Nephron progenitor cell (in vitro differentiated cells): ENCODE results near the gene ALX4.

Experiments
- DNase-seq: peaks from one replicate; pipeline ENCODE4 v3.0.0; 2021
- H3K27ac Mint-ChIP-seq: 2 replicates; pipeline ENCODE4 v1.8.0; 2021; ENCODE audit warnings: mild to moderate bottlenecking, moderate library complexity, mixed read lengths
- H3K27me3 Mint-ChIP-seq: 2 replicates; pipeline ENCODE4 v1.8.0; 2021; ENCODE audit warnings: mild to moderate bottlenecking, low read depth, mixed read lengths; ENCODE audit not compliant: poor library complexity
- H3K36me3 Mint-ChIP-seq: 2 replicates; pipeline ENCODE4 v1.8.0; 2021; ENCODE audit warnings: low read depth, mixed read lengths
- H3K4me1 Mint-ChIP-seq: 2 replicates; pipeline ENCODE4 v1.8.0; 2021; ENCODE audit warnings: mixed read lengths
- H3K4me3 Mint-ChIP-seq: 2 replicates; pipeline ENCODE4 v1.8.0; 2021; ENCODE audit warnings: mild to moderate bottlenecking, moderate library complexity, mixed read lengths
- H3K9me3 Mint-ChIP-seq: 2 replicates; pipeline ENCODE4 v1.8.0; 2021; ENCODE audit warnings: mild to moderate bottlenecking, moderate library complexity, mixed read lengths
- TF ChIP-seq, protein P1 (sequence below): fragments of 200-600 bp; sonication (generic); IDR thresholded peaks from 2 replicates; pipeline ENCODE4 v1.5.0; 2021; ENCODE audit warnings: antibody characterized with exemption

ALX4 gene

GRCh38 chr11:44309478-44310205, at the start of gene ALX4:
TSS of gene ALX4 (minus strand) at chr11:44310139. CDS start at chr11:44310062, 77 bp downstream.
- no peaks in the 10 kb centered on the region for H3K36me3 Mint-ChIP-seq
- peak; percentile 68 for DNase-seq
- no peak within 1 kb of the TSS for H3K27ac Mint-ChIP-seq
- peaks cover 99% of the 10 kb centered on the region for H3K27me3 Mint-ChIP-seq
- TF ChIP-seq, protein P1, sequence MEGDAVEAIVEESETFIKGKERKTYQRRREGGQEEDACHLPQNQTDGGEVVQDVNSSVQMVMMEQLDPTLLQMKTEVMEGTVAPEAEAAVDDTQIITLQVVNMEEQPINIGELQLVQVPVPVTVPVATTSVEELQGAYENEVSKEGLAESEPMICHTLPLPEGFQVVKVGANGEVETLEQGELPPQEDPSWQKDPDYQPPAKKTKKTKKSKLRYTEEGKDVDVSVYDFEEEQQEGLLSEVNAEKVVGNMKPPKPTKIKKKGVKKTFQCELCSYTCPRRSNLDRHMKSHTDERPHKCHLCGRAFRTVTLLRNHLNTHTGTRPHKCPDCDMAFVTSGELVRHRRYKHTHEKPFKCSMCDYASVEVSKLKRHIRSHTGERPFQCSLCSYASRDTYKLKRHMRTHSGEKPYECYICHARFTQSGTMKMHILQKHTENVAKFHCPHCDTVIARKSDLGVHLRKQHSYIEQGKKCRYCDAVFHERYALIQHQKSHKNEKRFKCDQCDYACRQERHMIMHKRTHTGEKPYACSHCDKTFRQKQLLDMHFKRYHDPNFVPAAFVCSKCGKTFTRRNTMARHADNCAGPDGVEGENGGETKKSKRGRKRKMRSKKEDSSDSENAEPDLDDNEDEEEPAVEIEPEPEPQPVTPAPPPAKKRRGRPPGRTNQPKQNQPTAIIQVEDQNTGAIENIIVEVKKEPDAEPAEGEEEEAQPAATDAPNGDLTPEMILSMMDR, result no peak
- H3K4me1 Mint-ChIP-seq, result peaks cover 46% of the 10 kb centered on the region
- peak within 1 kb of the TSS; percentile 80 for H3K4me3 Mint-ChIP-seq
- H3K9me3 Mint-ChIP-seq, result no peaks in the 10 kb centered on the region

DNA sequence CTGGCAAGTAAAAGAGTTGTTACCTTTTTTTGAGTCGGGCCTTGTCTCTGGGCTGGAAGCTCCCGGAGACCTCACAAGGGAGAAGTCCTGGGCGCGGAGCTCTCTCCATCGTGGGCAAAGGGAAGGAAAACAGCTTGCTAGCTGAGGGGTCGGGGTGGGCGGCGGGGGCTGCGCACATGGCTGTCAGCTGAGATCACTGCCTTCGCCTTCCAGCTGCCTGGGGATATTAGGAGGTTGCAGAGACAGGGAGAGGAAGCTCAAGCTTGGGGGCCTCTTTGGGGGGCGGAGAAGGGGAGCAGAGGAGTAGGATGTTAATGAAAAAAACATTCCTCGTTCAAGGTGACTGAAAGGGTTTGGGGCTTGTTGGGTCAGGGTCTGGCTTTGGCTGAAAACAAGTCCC, 49.2 kb upstream of the ALX4 start:
- H3K9me3 Mint-ChIP-seq, result peaks cover 6% of the 10 kb centered on the region
- H3K36me3 Mint-ChIP-seq, result no peaks in the 10 kb centered on the region
- no peak overlapping the region for H3K4me3 Mint-ChIP-seq
- peaks cover 16% of the 10 kb centered on the region for H3K4me1 Mint-ChIP-seq
- H3K27ac Mint-ChIP-seq, result no peak overlapping the region
- peaks cover 38% of the 10 kb centered on the region for H3K27me3 Mint-ChIP-seq
- TF ChIP-seq, protein P1, result no peak
- no peak for DNase-seq

DNA sequence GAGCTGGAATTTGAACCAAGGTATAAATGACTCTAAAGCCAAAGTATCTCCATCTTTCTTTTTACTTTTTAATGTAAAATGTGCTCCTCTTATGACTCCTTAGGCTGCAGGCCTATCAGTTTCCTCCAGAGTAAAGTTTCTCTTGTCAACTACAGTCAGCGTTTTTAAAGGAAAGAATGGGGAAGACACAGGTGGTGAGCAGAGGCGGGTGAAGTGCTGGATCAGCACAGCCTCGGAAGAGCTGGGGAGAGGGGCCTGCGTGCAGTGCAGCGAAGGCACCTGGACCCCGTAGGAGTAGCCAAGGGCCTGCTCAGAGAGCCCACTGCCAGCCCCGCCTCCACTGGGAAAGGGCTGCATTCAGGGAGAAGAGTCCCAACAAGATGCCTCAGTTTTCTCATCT, 48.8 kb upstream of the ALX4 start:
- H3K27ac Mint-ChIP-seq, result no peak overlapping the region
- TF ChIP-seq, protein P1, result no peak
- H3K4me3 Mint-ChIP-seq, result no peak overlapping the region
- H3K27me3 Mint-ChIP-seq, result peaks cover 36% of the 10 kb centered on the region
- no peaks in the 10 kb centered on the region for H3K36me3 Mint-ChIP-seq
- peaks cover 2% of the 10 kb centered on the region for H3K9me3 Mint-ChIP-seq
- DNase-seq, result no peak
- peaks cover 16% of the 10 kb centered on the region for H3K4me1 Mint-ChIP-seq

- Mint-ChIP-seq H3K9me3 (no peaks in the 10 kb centered on the region), H3K27me3 (peaks cover 28% of the 10 kb centered on the region), H3K4me3 (no peak overlapping the region), H3K36me3 (no peaks in the 10 kb centered on the region), H3K27ac (no peak overlapping the region), H3K4me1 (peaks cover 13% of the 10 kb centered on the region)
- no peak for DNase-seq
- TF ChIP-seq, protein P1, result no peak
Observed at GRCh38 chr11:44357711-44358110, 47.8 kb upstream of the ALX4 start.

DNA sequence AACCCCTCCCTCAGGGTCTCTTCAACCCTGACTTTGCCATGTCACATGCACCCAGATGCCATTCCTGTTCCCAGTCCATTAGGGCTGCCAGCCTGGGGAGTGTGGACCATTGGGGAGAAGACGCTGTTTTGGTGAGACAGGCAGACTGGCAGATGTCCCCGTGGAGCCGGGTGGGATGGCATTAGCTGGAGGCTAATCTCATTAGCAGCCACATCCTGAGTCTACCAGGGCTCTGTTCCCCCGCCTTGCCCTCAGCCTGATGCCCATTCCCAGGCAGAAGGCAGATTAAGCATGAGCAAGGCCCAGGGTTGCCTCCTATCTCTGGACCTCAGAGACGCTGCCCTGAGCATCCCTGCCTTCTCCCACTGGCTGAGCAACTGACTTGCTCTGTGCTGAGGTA, 46.4 kb upstream of the ALX4 start:
- no peak for DNase-seq
- no peak overlapping the region for H3K4me3 Mint-ChIP-seq
- H3K4me1 Mint-ChIP-seq, result peaks cover 8% of the 10 kb centered on the region
- H3K36me3 Mint-ChIP-seq, result no peaks in the 10 kb centered on the region
- peaks cover 25% of the 10 kb centered on the region for H3K27me3 Mint-ChIP-seq
- TF ChIP-seq, protein P1, result no peak
- H3K9me3 Mint-ChIP-seq, result no peaks in the 10 kb centered on the region
- H3K27ac Mint-ChIP-seq, result no peak overlapping the region

- TF ChIP-seq, protein P1, result no peak
- peaks cover 17% of the 10 kb centered on the region for H3K27me3 Mint-ChIP-seq
- no peaks in the 10 kb centered on the region for H3K36me3 Mint-ChIP-seq
- H3K4me1 Mint-ChIP-seq, result peaks cover 23% of the 10 kb centered on the region
- DNase-seq, result no peak
- H3K27ac Mint-ChIP-seq, result no peak overlapping the region
- H3K4me3 Mint-ChIP-seq, result no peak overlapping the region
- H3K9me3 Mint-ChIP-seq, result no peaks in the 10 kb centered on the region
Observed at GRCh38 chr11:44351898-44352498, 42.1 kb upstream of the ALX4 start.
